PC-9 (cell line): ENCODE data around the gene MEIS2.

Experiments used
- EZH2 ChIP-seq: fragments of 200-600 bp; sonication (generic); IDR thresholded peaks from 2 replicates; pipeline ENCODE4 v1.8.0; 2017; ENCODE audit warnings: antibody characterized with exemption, low read depth
- TF ChIP-seq, protein P1 (sequence below): fragments of 200-600 bp; sonication (generic); conservative IDR thresholded peaks from 2 replicates; pipeline ENCODE4 v1.6.1; 2017; ENCODE audit warnings: mixed run types, antibody characterized with exemption, mild to moderate bottlenecking, moderate library complexity

DNA sequence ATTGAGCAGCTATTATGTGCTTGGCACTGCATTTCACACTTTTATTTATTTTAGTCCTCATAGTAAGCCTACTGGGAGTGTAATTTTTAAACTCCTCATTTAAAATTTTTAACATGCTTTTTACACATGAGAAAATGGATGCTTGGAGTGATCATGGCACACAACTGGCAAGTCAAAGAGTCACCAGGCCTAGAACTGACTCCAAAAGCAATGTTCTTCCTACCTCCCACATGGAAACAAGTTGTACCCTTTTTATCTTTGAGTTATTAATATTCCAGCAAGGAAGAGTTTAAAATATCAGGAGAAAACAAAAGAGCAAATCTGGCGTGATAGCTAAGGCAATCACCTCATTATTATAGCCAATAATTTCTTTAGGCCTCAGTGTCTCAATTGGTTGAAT is 100.6 kb downstream of the MEIS2 start:
- TF ChIP-seq, protein P1, sequence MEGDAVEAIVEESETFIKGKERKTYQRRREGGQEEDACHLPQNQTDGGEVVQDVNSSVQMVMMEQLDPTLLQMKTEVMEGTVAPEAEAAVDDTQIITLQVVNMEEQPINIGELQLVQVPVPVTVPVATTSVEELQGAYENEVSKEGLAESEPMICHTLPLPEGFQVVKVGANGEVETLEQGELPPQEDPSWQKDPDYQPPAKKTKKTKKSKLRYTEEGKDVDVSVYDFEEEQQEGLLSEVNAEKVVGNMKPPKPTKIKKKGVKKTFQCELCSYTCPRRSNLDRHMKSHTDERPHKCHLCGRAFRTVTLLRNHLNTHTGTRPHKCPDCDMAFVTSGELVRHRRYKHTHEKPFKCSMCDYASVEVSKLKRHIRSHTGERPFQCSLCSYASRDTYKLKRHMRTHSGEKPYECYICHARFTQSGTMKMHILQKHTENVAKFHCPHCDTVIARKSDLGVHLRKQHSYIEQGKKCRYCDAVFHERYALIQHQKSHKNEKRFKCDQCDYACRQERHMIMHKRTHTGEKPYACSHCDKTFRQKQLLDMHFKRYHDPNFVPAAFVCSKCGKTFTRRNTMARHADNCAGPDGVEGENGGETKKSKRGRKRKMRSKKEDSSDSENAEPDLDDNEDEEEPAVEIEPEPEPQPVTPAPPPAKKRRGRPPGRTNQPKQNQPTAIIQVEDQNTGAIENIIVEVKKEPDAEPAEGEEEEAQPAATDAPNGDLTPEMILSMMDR, result no peak
- TF ChIP-seq EZH2, result no peak
